ENCODE measurements around the gene DOK6. TPM values are rescaled to one million over a fixed set of nuclear protein-coding genes. Genes with fewer than 3 reads are reported as not detected.

Gene DOK6
- total and polyA plus RNA-seq, 9 of the 15 experiments (the other 6 are each of a cell fraction or from before 2014, with no cell fraction given) = not detected

GRCh38 chr18:69725855-69726508 is 325.3 kb downstream of the DOK6 start:
- no peaks in the 10 kb centered on the region for H4K20me1 ChIP-seq (replicated peaks; ENCODE audit: control insufficient read depth, insufficient read depth, low read length)
- H3K36me3 ChIP-seq (ENCODE audit: control insufficient read depth, insufficient read depth, low read length) = no peaks in the 10 kb centered on the region
- intact Hi-C loops (cut with micrococcal nuclease) = no loop called here
- FAIRE-seq (no peak), ATAC-seq (no peak), DNase-seq (ENCODE audit: extremely low read depth in 1 of 4, low spot score in 3 of 4) (no peak)
- no peaks in the 10 kb centered on the region for H3K4me1 ChIP-seq (replicated peaks in 1 of 2; ENCODE audit: control insufficient read depth in 2 of 2, insufficient read depth in 2 of 2, low read length in 2 of 2)
- no peaks in the 10 kb centered on the region for H3K9me1 ChIP-seq (ENCODE audit: control insufficient read depth, insufficient read depth, low read length)
- POLR2A ChIA-PET = interaction anchor here (0.8 kb wide), 2 partner anchors 113 to 747 kb away, joined by 3 read pairs; no protein-coding TSS in a partner anchor
- TF ChIP-seq CBFA2T2 (conservative IDR thresholded peaks at IDR 0.05) = no peak
- TF ChIP-seq, protein P1, sequence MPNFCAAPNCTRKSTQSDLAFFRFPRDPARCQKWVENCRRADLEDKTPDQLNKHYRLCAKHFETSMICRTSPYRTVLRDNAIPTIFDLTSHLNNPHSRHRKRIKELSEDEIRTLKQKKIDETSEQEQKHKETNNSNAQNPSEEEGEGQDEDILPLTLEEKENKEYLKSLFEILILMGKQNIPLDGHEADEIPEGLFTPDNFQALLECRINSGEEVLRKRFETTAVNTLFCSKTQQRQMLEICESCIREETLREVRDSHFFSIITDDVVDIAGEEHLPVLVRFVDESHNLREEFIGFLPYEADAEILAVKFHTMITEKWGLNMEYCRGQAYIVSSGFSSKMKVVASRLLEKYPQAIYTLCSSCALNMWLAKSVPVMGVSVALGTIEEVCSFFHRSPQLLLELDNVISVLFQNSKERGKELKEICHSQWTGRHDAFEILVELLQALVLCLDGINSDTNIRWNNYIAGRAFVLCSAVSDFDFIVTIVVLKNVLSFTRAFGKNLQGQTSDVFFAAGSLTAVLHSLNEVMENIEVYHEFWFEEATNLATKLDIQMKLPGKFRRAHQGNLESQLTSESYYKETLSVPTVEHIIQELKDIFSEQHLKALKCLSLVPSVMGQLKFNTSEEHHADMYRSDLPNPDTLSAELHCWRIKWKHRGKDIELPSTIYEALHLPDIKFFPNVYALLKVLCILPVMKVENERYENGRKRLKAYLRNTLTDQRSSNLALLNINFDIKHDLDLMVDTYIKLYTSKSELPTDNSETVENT (CRISPR knock-in tag; IDR thresholded peaks at IDR 0.05) = no peak
- TF ChIP-seq POLR2H (tag; IDR thresholded peaks at IDR 0.05; ENCODE audit: low read depth) = no peak
- no peak for TF ChIP-seq NEUROD1 (IDR thresholded peaks at IDR 0.05; ENCODE audit: borderline replicate concordance, low read depth, low read length, partially characterized antibody)
- TF ChIP-seq ZC3H8 (IDR thresholded peaks at IDR 0.05) = no peak
- TF ChIP-seq FOSL1 (tag; conservative IDR thresholded peaks at IDR 0.05) = peak; percentile 41
- H3K9ac ChIP-seq (ENCODE audit: insufficient read depth in 1 of 2, low read depth in 2 of 2, low read length in 2 of 2) = no peak overlapping the region
- in situ Hi-C loops (cut with MboI) = no loop called here
- no peaks in the 10 kb centered on the region for H3K79me2 ChIP-seq (ENCODE audit: control insufficient read depth, insufficient read depth, low read length)
- H3K4me2 ChIP-seq (ENCODE audit: insufficient read depth, low read length) = no peak overlapping the region
- H3K27ac ChIP-seq (ENCODE audit: extremely low read depth, low read depth, low read length) = no peak overlapping the region
- H2AFZ ChIP-seq (ENCODE audit: low read depth, low read length) = no peak overlapping the region
- H3K4me3 ChIP-seq = no peak overlapping the region
- 9% methylated on average over 10 of the region's 12 CpGs for WGBS (ENCODE audit: insufficient coverage, low coverage, missing lambda C conversion rate)
- no TSS peak for BruUV-seq (replicated peaks)
- CTCF ChIA-PET (ENCODE audit: low intra/inter-chr PET ratio) = no interaction called here
- no peaks in the 10 kb centered on the region for H3K27me3 ChIP-seq (ENCODE audit: control insufficient read depth in 2 of 2, insufficient read depth in 2 of 2, low read length in 2 of 2)
- H3K9me3 ChIP-seq (replicated peaks; ENCODE audit: control insufficient read depth, insufficient read depth, low read depth, low read length) = no peaks in the 10 kb centered on the region
